ENCODE data around the gene RETREG1. TPM values are rescaled to one million over a fixed set of nuclear protein-coding genes. Genes with fewer than 3 reads are reported as not detected.
"Not testable (repeated sequence)": the region's sequence is repeated elsewhere in the genome, so short reads cannot be mapped to it uniquely, and the experiment has no call there.

RETREG1 gene
- polyA plus RNA-seq, 5 donors = 2.6 to 3.9 (median 3.0) TPM

- DNase-seq = no peak
These were observed 59.3 kb downstream of the RETREG1 start for GRCh38 chr5:16557477-16557876.

DNA sequence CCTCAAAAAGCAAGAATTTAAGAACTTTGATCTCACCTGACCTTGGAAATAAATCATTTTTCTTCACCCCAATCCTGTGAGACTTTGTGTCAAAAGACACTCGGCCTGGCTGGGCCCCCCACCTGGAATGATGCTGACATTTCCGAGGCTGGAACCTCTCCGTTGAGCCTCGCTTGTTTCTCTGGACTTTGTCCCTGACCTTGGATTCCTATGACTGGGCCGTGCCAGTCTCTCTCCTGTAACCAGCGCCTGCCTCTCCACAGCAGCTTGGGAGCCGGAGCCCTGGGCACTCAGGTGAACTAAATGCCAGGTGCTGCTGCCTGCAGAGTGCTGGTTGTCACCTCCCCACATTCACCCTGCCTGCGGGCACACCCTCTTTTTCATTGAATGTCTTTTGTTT lies 62.7 kb downstream of the RETREG1 start:
- no peak for DNase-seq

GRCh38 chr5:16552666-16553343 lies 64.0 kb downstream of the RETREG1 start:
- DNase-seq = peak; percentile 32 to 36

GRCh38 chr5:16551628-16552027 lies 65.2 kb downstream of the RETREG1 start:
- DNase-seq = no peak

- DNase-seq = no peak
These were observed 66.4 kb downstream of the RETREG1 start for GRCh38 chr5:16550316-16550952.

GRCh38 chr5:16549491-16550206 lies 67.1 kb downstream of the RETREG1 start:
- no peak for DNase-seq

- no peak for DNase-seq
These were observed 68.0 kb downstream of the RETREG1 start for GRCh38 chr5:16548812-16549211.

DNA sequence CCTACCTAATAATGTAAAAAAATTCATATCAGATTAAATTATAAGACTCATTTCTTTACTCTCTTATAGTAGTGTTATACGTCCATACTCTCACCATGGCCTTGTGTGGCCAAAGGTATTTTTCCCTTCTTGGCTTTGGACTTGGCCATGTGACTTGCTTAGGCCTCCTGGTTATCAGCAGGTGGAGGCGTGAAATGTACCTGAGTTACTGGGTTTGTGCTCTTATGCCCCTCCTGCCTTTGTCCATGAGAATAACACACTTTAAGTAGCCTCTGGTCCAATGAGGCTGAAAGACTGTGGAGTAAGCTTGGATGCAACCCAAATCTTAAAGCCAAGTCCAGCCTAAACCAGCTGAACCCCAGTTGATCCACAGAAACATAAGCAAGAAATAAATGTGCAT lies 68.7 kb downstream of the RETREG1 start:
- DNase-seq = no peak

GRCh38 chr5:16547200-16547842 lies 69.5 kb downstream of the RETREG1 start:
- no peak for DNase-seq

DNA sequence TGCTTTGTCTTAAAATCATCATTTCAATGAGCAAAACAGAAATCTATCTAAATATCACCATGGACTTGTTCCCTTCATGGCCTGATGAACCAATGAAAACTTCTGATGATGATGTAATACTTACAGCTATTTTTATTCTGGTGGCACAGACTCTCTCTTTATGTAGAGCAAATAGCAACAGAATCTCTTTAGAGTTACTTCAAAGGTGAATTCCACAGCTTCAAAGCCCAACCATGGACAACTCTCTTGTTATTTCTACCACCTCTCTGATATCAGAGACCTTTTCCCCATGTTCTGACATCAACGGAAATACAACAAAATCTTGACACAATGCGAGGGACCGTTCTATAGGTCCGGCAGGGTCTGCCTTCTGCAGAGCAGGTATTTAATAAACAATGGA lies 70.1 kb downstream of the RETREG1 start:
- DNase-seq = no peak

- no peak for DNase-seq
These were observed 72.0 kb downstream of the RETREG1 start for GRCh38 chr5:16544607-16545374.

DNA sequence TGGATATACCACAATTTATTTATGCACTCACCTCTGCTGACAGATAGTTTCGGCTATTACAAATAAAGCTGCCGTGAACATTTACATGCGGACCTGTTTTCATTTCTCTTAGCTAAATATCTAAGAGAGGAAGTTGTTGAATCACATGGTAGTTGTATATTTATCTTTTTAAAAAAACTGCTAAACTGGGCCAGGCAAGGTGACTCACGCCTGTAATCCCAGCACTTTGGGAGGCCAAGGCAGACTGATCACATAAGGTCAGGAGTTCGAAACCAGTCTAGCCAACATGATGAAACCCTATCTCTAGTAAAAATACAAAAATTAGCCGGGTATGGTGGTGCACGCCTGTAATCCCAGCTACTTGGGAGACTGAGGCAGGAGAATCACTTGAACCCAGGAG lies 73.6 kb downstream of the RETREG1 start:
- not testable (repeated sequence) for DNase-seq

- no peak for DNase-seq
These were observed 74.6 kb downstream of the RETREG1 start for GRCh38 chr5:16542236-16542635.

DNA sequence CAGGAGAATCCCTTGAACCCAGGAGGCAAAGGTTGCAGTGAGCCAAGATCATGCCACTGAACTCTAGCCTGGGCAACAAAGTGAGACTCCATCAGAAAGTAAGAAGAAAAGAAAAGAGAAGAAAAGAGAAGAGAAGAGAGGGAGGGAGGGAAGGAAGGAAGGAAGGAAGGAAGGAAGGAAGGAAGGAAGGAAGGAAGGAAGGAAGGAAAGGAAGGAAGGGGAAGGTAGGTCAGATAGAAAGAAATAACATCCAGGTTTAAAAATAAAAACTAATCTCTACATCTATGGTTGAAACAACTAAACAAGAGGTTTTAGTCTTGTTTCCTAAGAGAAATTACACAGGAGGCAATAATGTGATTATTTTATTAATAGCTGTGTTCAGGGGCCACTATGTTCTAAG lies 75.2 kb downstream of the RETREG1 start:
- not testable (repeated sequence) for DNase-seq

- DNase-seq = no peak
These were observed 76.4 kb downstream of the RETREG1 start for GRCh38 chr5:16540421-16540820.

GRCh38 chr5:16539169-16539666 lies 77.6 kb downstream of the RETREG1 start:
- DNase-seq = peak; percentile 24 to 27

- DNase-seq = no peak
These were observed 78.8 kb downstream of the RETREG1 start for GRCh38 chr5:16538006-16538405.

GRCh38 chr5:16536818-16537217 lies 80.0 kb downstream of the RETREG1 start:
- DNase-seq = no peak

GRCh38 chr5:16536246-16536645 lies 80.6 kb downstream of the RETREG1 start:
- no peak for DNase-seq

GRCh38 chr5:16534280-16534679 lies 82.5 kb downstream of the RETREG1 start:
- no peak for DNase-seq

DNA sequence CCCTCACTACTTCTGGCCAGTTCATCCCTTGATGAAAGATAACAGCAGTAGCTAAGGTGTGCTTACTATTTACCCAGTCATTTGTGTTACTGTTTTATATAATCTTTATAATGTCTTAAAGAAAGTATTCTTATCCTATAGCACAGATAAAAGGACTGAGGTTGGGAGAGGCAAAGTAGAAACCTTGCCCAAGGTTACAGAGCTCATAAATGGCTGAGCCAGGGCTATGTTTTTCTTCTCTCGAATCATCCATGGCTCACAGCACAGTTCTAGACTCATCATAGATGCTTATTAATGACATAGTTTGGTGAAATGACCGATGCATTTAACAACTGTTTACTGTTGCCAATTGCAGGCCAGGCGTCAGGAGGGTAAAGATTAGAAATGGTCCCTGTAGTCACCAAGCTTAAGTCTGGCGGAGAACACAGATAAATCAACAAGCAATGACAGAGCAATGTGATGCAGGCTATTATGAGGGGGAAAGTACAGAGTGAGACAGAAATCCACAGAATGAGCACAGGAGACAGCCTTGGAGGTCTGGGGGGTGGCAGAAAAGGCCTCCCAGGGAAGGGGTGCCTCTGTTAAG lies 85.6 kb downstream of the RETREG1 start:
- DNase-seq = no peak

Measured in right lung (tissue), 5 donors.